ENCODE data around the gene EXOC2.
"Not testable (repeated sequence)": the region's sequence is repeated elsewhere in the genome, so short reads cannot be mapped to it uniquely, and the experiment has no call there.

The EXOC2 gene

GRCh38 chr6:706819-707381, 14.0 kb upstream of the EXOC2 start:
- Histone ChIP-seq H3K9ac (ENCODE audit: low read depth, low read length) (no peak overlapping the region), H3K4me3 (ENCODE audit: low read depth, low read length) (no peak overlapping the region), H3K4me1 (ENCODE audit: control insufficient read depth, insufficient read depth, low read length) (peaks cover 35% of the 10 kb centered on the region), H3K36me3 (ENCODE audit: control insufficient read depth, insufficient read depth, low read length) (no peaks in the 10 kb centered on the region), H3K27me3 (ENCODE audit: control insufficient read depth, insufficient read depth, low read length) (no peaks in the 10 kb centered on the region), H3K9me3 (ENCODE audit: control insufficient read depth, insufficient read depth, low read length) (no peaks in the 10 kb centered on the region)

GRCh38 chr6:706146-706545, 13.2 kb upstream of the EXOC2 start:
- no peak overlapping the region for H3K4me3 ChIP-seq (ENCODE audit: low read depth, low read length)

GRCh38 chr6:705047-705446, 12.1 kb upstream of the EXOC2 start:
- Histone ChIP-seq H3K9me3 (ENCODE audit: control insufficient read depth, insufficient read depth, low read length) (no peaks in the 10 kb centered on the region), H3K27me3 (ENCODE audit: control insufficient read depth, insufficient read depth, low read length) (no peaks in the 10 kb centered on the region), H3K4me3 (ENCODE audit: low read depth, low read length) (no peak overlapping the region), H3K36me3 (ENCODE audit: control insufficient read depth, insufficient read depth, low read length) (no peaks in the 10 kb centered on the region), H3K9ac (ENCODE audit: low read depth, low read length) (no peak overlapping the region), H3K4me1 (ENCODE audit: control insufficient read depth, insufficient read depth, low read length) (peaks cover 38% of the 10 kb centered on the region)

More at GRCh38 chr6:706146-706545, 13.2 kb upstream of the EXOC2 start:
- peaks cover 33% of the 10 kb centered on the region for H3K4me1 ChIP-seq (ENCODE audit: control insufficient read depth, insufficient read depth, low read length)
- H3K36me3 ChIP-seq (ENCODE audit: control insufficient read depth, insufficient read depth, low read length) = no peaks in the 10 kb centered on the region
- H3K9me3 ChIP-seq (ENCODE audit: control insufficient read depth, insufficient read depth, low read length) = no peaks in the 10 kb centered on the region
- no peaks in the 10 kb centered on the region for H3K27me3 ChIP-seq (ENCODE audit: control insufficient read depth, insufficient read depth, low read length)
- H3K9ac ChIP-seq (ENCODE audit: low read depth, low read length) = no peak overlapping the region

GRCh38 chr6:704046-704445, 11.1 kb upstream of the EXOC2 start:
- Histone ChIP-seq H3K4me3 (ENCODE audit: low read depth, low read length) (no peak overlapping the region), H3K9ac (ENCODE audit: low read depth, low read length) (no peak overlapping the region), H3K36me3 (ENCODE audit: control insufficient read depth, insufficient read depth, low read length) (no peaks in the 10 kb centered on the region), H3K9me3 (ENCODE audit: control insufficient read depth, insufficient read depth, low read length) (no peaks in the 10 kb centered on the region), H3K4me1 (ENCODE audit: control insufficient read depth, insufficient read depth, low read length) (peaks cover 35% of the 10 kb centered on the region), H3K27me3 (ENCODE audit: control insufficient read depth, insufficient read depth, low read length) (no peaks in the 10 kb centered on the region)

- H3K36me3 ChIP-seq (ENCODE audit: control insufficient read depth, insufficient read depth, low read length) = no peaks in the 10 kb centered on the region
- no peak overlapping the region for H3K9ac ChIP-seq (ENCODE audit: low read depth, low read length)
- no peaks in the 10 kb centered on the region for H3K9me3 ChIP-seq (ENCODE audit: control insufficient read depth, insufficient read depth, low read length)
- no peak overlapping the region for H3K4me3 ChIP-seq (ENCODE audit: low read depth, low read length)
- no peaks in the 10 kb centered on the region for H3K27me3 ChIP-seq (ENCODE audit: control insufficient read depth, insufficient read depth, low read length)
- H3K4me1 ChIP-seq (ENCODE audit: control insufficient read depth, insufficient read depth, low read length) = peaks cover 35% of the 10 kb centered on the region
Measured at GRCh38 chr6:703552-703951, 10.6 kb upstream of the EXOC2 start.

GRCh38 chr6:701700-702479, 9.0 kb upstream of the EXOC2 start:
- H3K9ac ChIP-seq (ENCODE audit: low read depth, low read length) = no peak overlapping the region

GRCh38 chr6:701215-701614, 8.3 kb upstream of the EXOC2 start:
- no peak overlapping the region for H3K9ac ChIP-seq (ENCODE audit: low read depth, low read length)

More at GRCh38 chr6:701700-702479, 9.0 kb upstream of the EXOC2 start:
- Histone ChIP-seq H3K36me3 (ENCODE audit: control insufficient read depth, insufficient read depth, low read length) (peaks cover 4% of the 10 kb centered on the region), H3K4me1 (ENCODE audit: control insufficient read depth, insufficient read depth, low read length) (peaks cover 23% of the 10 kb centered on the region), H3K4me3 (ENCODE audit: low read depth, low read length) (no peak overlapping the region), H3K9me3 (ENCODE audit: control insufficient read depth, insufficient read depth, low read length) (no peaks in the 10 kb centered on the region), H3K27me3 (ENCODE audit: control insufficient read depth, insufficient read depth, low read length) (no peaks in the 10 kb centered on the region)

GRCh38 chr6:700490-700889, 7.6 kb upstream of the EXOC2 start:
- no peak overlapping the region for H3K9ac ChIP-seq (ENCODE audit: low read depth, low read length)

More at GRCh38 chr6:701215-701614, 8.3 kb upstream of the EXOC2 start:
- Histone ChIP-seq H3K4me3 (ENCODE audit: low read depth, low read length) (no peak overlapping the region), H3K9me3 (ENCODE audit: control insufficient read depth, insufficient read depth, low read length) (no peaks in the 10 kb centered on the region), H3K36me3 (ENCODE audit: control insufficient read depth, insufficient read depth, low read length) (peaks cover 4% of the 10 kb centered on the region), H3K4me1 (ENCODE audit: control insufficient read depth, insufficient read depth, low read length) (peaks cover 24% of the 10 kb centered on the region), H3K27me3 (ENCODE audit: control insufficient read depth, insufficient read depth, low read length) (no peaks in the 10 kb centered on the region)

GRCh38 chr6:699319-699718, 6.4 kb upstream of the EXOC2 start:
- H3K9ac ChIP-seq (ENCODE audit: low read depth, low read length) = no peak overlapping the region
- no peak overlapping the region for H3K4me3 ChIP-seq (ENCODE audit: low read depth, low read length)
- H3K9me3 ChIP-seq (ENCODE audit: control insufficient read depth, insufficient read depth, low read length) = no peaks in the 10 kb centered on the region
- no peaks in the 10 kb centered on the region for H3K27me3 ChIP-seq (ENCODE audit: control insufficient read depth, insufficient read depth, low read length)
- H3K36me3 ChIP-seq (ENCODE audit: control insufficient read depth, insufficient read depth, low read length) = peaks cover 4% of the 10 kb centered on the region
- peaks cover 19% of the 10 kb centered on the region for H3K4me1 ChIP-seq (ENCODE audit: control insufficient read depth, insufficient read depth, low read length)

More at GRCh38 chr6:700490-700889, 7.6 kb upstream of the EXOC2 start:
- H3K27me3 ChIP-seq (ENCODE audit: control insufficient read depth, insufficient read depth, low read length) = no peaks in the 10 kb centered on the region
- no peaks in the 10 kb centered on the region for H3K9me3 ChIP-seq (ENCODE audit: control insufficient read depth, insufficient read depth, low read length)
- H3K4me3 ChIP-seq (ENCODE audit: low read depth, low read length) = no peak overlapping the region
- peaks cover 4% of the 10 kb centered on the region for H3K36me3 ChIP-seq (ENCODE audit: control insufficient read depth, insufficient read depth, low read length)
- H3K4me1 ChIP-seq (ENCODE audit: control insufficient read depth, insufficient read depth, low read length) = peaks cover 24% of the 10 kb centered on the region

- H3K36me3 ChIP-seq (ENCODE audit: control insufficient read depth, insufficient read depth, low read length); H3K27me3 ChIP-seq (ENCODE audit: control insufficient read depth, insufficient read depth, low read length); H3K4me3 ChIP-seq (ENCODE audit: low read depth, low read length); H3K9ac ChIP-seq (ENCODE audit: low read depth, low read length); H3K9me3 ChIP-seq (ENCODE audit: control insufficient read depth, insufficient read depth, low read length): not testable (repeated sequence)
- peaks cover 17% of the 10 kb centered on the region for H3K4me1 ChIP-seq (ENCODE audit: control insufficient read depth, insufficient read depth, low read length)
Measured at GRCh38 chr6:694431-695126, 1.6 kb upstream of the EXOC2 start.

GRCh38 chr6:693723-694009, 727 bp upstream of the EXOC2 start:
- peaks cover 24% of the 10 kb centered on the region for H3K4me1 ChIP-seq (ENCODE audit: control insufficient read depth, insufficient read depth, low read length)
- no peaks in the 10 kb centered on the region for H3K9me3 ChIP-seq (ENCODE audit: control insufficient read depth, insufficient read depth, low read length)
- no peaks in the 10 kb centered on the region for H3K27me3 ChIP-seq (ENCODE audit: control insufficient read depth, insufficient read depth, low read length)
- H3K9ac ChIP-seq (ENCODE audit: low read depth, low read length) = peak overlapping the region; percentile 87
- H3K4me3 ChIP-seq (ENCODE audit: low read depth, low read length) = peak overlapping the region; percentile 98
- H3K36me3 ChIP-seq (ENCODE audit: control insufficient read depth, insufficient read depth, low read length) = peaks cover 7% of the 10 kb centered on the region

GRCh38 chr6:692356-692851, 535 bp downstream of the EXOC2 start:
- peaks cover 30% of the 10 kb centered on the region for H3K4me1 ChIP-seq (ENCODE audit: control insufficient read depth, insufficient read depth, low read length)
- no peaks in the 10 kb centered on the region for H3K9me3 ChIP-seq (ENCODE audit: control insufficient read depth, insufficient read depth, low read length)
- peaks cover 2% of the 10 kb centered on the region for H3K36me3 ChIP-seq (ENCODE audit: control insufficient read depth, insufficient read depth, low read length)
- H3K27me3 ChIP-seq (ENCODE audit: control insufficient read depth, insufficient read depth, low read length) = no peaks in the 10 kb centered on the region
- peak overlapping the region; percentile 98 for H3K4me3 ChIP-seq (ENCODE audit: low read depth, low read length)
- H3K9ac ChIP-seq (ENCODE audit: low read depth, low read length) = peak overlapping the region; percentile 92
